ENCODE data around the gene TAOK1. TPM values are rescaled to one million over a fixed set of nuclear protein-coding genes. Genes with fewer than 3 reads are reported as not detected.
A peak's percentile ranks its signal among the peaks of the same experiment; 100 is the strongest.

The TAOK1 gene
- total RNA-seq, 1 donor from 2014 or later = 41.9 TPM

DNA sequence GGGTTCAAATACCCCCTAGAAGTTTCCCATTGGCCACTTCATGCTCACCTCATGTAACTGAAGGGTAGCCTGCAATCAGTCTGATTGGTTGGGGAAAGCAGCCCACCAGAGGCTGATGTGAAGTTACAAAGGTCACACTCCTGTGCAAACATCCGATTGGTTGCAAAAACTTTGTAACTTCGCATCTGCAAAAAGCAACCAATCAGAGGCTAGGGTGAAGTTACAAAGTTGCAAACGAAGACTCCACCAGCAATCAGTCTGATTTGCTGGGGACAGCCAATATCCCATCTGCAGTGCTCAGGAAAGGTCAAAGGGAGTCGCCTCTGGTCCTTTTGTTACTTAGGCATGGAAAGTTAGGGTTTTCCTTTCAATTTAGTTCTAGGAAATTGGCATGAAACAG, 40.1 kb downstream of the TAOK1 start:
- intact Hi-C loops (cut with micrococcal nuclease) = no loop called here
- H3K9me3 Mint-ChIP-seq = no peaks in the 10 kb centered on the region
- DNase-seq (ENCODE audit: low spot score) = no peak
- H3K27me3 Mint-ChIP-seq (ENCODE audit: low read depth) = no peaks in the 10 kb centered on the region
- H3K36me3 Mint-ChIP-seq (ENCODE audit: low read depth) = peaks cover 23% of the 10 kb centered on the region
- H3K4me1 Mint-ChIP-seq (ENCODE audit: low read depth) = peaks cover 10% of the 10 kb centered on the region
- no peak overlapping the region for H3K4me3 Mint-ChIP-seq (ENCODE audit: low read depth)
- H3K27ac Mint-ChIP-seq = no peak overlapping the region

DNA sequence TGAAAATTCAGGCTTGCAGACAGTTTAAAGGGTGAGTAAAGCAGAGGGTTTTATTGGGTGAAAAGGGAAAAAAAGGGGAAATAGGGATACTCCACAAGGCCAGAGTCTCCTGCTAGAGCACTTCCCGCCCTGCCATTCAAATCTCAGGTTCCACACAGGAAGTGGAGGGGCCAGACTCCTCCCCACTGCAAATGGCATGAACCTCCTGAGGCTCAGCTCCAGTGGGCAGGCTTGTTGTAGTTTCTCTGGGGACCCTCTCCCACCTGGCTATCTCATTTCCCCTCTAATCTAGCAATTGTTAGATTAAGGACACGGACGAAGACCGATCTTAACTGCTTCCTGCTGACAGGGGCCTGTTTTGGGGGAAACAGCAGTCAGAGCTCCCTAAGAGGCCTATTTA, 43.4 kb downstream of the TAOK1 start:
- Mint-ChIP-seq H3K4me3 (ENCODE audit: low read depth) (no peak overlapping the region), H3K36me3 (ENCODE audit: low read depth) (peaks cover 11% of the 10 kb centered on the region), H3K27me3 (ENCODE audit: low read depth) (no peaks in the 10 kb centered on the region), H3K4me1 (ENCODE audit: low read depth) (peaks cover 6% of the 10 kb centered on the region), H3K27ac (peak overlapping the region; percentile 55), H3K9me3 (no peaks in the 10 kb centered on the region)
- intact Hi-C loops (cut with micrococcal nuclease) = no loop called here
- DNase-seq (ENCODE audit: low spot score) = no peak

DNA sequence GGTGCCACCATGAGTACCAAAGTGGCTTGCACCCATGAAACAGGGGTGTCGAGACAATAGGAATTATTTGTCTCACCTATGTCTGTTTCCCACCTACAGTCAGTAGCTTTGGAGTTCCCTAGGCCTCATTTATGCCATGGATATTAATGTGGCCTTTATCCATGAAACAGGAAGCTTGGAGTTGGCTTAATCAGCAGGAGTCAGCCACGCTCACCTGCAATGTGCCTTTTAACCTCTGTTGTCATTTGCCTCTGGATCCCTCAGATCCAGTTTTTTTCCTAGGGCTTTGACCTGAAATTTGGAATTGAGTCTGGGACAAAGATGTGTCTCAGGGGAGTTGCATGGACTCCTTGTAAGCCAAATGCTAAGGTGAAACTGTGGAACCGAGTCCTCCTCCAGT, 44.4 kb downstream of the TAOK1 start:
- no peak for DNase-seq (ENCODE audit: low spot score)
- intact Hi-C loops (cut with micrococcal nuclease) = no loop called here
- Mint-ChIP-seq H3K4me1 (ENCODE audit: low read depth) (peaks cover 4% of the 10 kb centered on the region), H3K27ac (no peak overlapping the region), H3K9me3 (no peaks in the 10 kb centered on the region), H3K27me3 (ENCODE audit: low read depth) (no peaks in the 10 kb centered on the region), H3K4me3 (ENCODE audit: low read depth) (no peak overlapping the region), H3K36me3 (ENCODE audit: low read depth) (peaks cover 11% of the 10 kb centered on the region)

DNA sequence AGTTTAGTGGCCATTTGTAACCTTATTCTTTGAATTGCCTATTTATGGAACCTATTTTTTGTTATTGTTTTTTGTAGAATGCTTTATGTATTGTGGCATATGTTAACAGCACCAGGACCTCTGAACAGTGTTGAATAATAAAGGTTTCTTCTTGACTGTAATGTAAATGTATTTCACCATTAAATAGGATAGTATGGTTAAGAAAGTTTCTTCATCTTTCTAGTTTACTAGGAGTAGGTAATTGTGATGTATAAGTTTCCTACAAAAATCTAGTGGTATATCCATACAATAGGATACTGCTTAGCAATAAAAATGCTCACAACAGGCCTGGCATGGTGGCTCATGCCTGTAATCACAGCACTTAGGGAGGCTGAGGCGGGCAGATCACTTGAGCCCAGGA, 52.3 kb downstream of the TAOK1 start:
- peaks cover 26% of the 10 kb centered on the region for H3K4me1 Mint-ChIP-seq (ENCODE audit: low read depth)
- intact Hi-C loops (cut with micrococcal nuclease) = no loop called here

DNA sequence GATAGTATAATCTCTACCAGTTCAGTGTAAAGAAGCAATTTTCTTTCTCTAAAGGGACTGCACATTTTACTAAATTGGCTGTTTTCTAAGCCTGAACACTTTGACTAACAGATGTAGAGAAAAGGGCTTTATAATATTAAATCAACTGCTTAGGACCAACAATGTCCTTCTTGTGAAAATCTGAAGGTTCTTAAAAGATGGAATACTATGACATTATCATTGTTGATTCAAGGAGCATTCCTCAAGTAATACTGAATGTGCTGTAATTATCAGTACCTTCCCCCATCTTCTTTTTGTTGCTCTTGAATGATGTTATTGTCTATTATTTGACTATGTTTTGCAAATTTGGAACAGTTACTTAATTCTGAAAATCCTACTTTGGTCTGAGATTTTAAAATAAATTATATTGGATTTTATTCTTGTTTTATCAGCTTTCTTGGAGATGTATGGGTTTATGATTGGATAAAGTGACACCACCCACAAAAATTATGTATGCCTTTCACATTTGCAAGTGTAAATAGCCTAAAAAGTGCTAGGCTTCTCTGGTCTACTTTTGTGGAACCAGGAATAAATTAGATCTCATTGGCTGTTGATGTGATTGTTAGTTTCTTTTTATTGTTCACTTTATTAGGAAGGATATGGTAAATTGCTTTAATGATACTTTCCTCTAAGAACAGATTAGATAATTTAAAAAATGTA, 53.0 kb downstream of the TAOK1 start:
- no peaks in the 10 kb centered on the region for H3K27me3 Mint-ChIP-seq (ENCODE audit: low read depth)
- H3K9me3 Mint-ChIP-seq = no peaks in the 10 kb centered on the region
- no peak overlapping the region for H3K27ac Mint-ChIP-seq
- DNase-seq (ENCODE audit: low spot score) = no peak
- H3K36me3 Mint-ChIP-seq (ENCODE audit: low read depth) = peaks cover 23% of the 10 kb centered on the region
- peaks cover 30% of the 10 kb centered on the region for H3K4me1 Mint-ChIP-seq (ENCODE audit: low read depth)
- H3K4me3 Mint-ChIP-seq (ENCODE audit: low read depth) = no peak overlapping the region
- intact Hi-C loops (cut with micrococcal nuclease) = no loop called here

More for the DNA sequence above, 52.3 kb downstream of the TAOK1 start:
- Mint-ChIP-seq H3K27me3 (ENCODE audit: low read depth) (no peaks in the 10 kb centered on the region), H3K36me3 (ENCODE audit: low read depth) (peaks cover 23% of the 10 kb centered on the region), H3K27ac (no peak overlapping the region), H3K9me3 (no peaks in the 10 kb centered on the region), H3K4me3 (ENCODE audit: low read depth) (no peak overlapping the region)
- DNase-seq (ENCODE audit: low spot score) = no peak

DNA sequence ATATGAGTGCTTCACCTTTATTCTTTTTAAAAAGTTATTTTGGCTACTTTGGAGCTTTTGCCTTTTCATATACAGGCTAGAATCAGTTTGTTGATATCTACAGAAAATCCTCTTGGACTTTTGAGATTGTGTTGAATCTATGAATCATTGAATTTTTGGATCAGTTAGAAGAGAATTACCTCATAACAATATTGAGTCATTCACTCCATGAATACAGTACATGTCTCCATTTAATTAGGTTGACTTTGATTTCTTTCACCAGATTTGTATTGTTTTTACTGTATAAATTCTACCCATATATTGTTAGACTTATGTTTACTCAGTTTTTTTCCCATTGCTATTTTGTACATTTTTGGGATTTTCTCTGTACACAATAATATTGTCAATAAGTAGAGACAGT, 54.4 kb downstream of the TAOK1 start:
- peaks cover 23% of the 10 kb centered on the region for H3K36me3 Mint-ChIP-seq (ENCODE audit: low read depth)
- intact Hi-C loops (cut with micrococcal nuclease) = no loop called here
- H3K4me1 Mint-ChIP-seq (ENCODE audit: low read depth) = peaks cover 34% of the 10 kb centered on the region
- no peak for DNase-seq (ENCODE audit: low spot score)
- H3K27me3 Mint-ChIP-seq (ENCODE audit: low read depth) = no peaks in the 10 kb centered on the region
- H3K27ac Mint-ChIP-seq = no peak overlapping the region
- H3K4me3 Mint-ChIP-seq (ENCODE audit: low read depth) = no peak overlapping the region
- no peaks in the 10 kb centered on the region for H3K9me3 Mint-ChIP-seq

DNA sequence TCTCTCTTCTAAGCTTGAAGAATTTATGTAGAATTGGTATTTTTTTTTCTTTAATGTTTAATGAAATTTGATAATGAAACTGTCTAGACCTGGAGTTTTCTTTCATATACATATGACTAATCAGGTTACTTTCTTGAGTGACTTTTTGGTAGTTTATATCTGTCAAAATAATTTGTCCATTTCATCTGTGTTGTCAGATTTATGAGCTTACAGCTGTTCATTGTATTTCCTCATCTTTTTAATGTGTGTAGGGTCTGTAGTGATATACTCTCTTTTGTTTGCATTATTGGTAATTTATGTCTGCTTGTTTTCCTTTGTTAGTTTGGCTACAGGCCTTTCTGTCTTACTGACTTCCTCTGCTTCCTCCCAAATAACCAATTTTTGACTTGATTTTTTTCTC, 55.7 kb downstream of the TAOK1 start:
- intact Hi-C loops (cut with micrococcal nuclease) = no loop called here
- peaks cover 33% of the 10 kb centered on the region for H3K4me1 Mint-ChIP-seq (ENCODE audit: low read depth)
- DNase-seq (ENCODE audit: low spot score) = no peak
- no peak overlapping the region for H3K27ac Mint-ChIP-seq
- no peaks in the 10 kb centered on the region for H3K9me3 Mint-ChIP-seq
- H3K4me3 Mint-ChIP-seq (ENCODE audit: low read depth) = no peak overlapping the region
- peaks cover 20% of the 10 kb centered on the region for H3K36me3 Mint-ChIP-seq (ENCODE audit: low read depth)
- no peaks in the 10 kb centered on the region for H3K27me3 Mint-ChIP-seq (ENCODE audit: low read depth)

DNA sequence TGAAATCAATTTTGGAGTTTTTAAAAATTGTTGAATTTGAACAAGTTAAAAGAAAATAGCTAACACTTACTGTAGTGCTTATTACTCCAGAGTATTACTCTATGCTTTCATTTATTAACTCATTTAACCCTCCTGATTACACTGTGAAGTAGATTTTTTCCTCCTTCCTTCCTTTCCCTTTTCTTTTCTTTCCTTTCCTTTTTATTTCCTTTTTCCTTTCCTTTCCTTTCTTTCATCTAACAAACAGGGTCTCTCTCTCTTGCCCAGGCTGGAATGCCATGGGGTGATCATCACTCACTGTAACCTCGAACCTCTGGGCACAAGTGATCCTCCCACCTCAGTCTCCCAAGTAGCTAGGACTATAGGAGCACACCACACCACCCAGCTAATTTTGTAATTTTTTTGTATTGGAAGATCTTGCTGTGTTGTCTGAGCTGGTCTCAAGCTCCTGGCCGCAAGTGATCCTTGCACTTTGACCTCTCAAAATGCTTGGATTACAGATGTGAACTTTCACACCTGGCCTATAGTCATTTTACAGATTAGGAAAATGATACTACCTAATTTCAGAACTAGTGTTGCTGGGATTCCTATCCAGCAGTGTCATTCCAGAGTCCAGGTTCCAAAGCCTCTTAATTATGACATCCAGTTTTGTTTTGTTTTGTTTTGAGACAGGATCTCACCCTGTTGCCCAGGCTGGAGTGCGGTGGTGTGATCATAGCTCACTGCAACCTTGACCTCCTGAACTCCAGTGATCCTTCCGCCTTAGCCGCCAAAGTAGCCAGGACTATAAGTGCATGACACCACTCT, 59.9 kb downstream of the TAOK1 start:
- peak overlapping the region; percentile 9 for H3K27ac Mint-ChIP-seq
- H3K27me3 Mint-ChIP-seq (ENCODE audit: low read depth) = no peaks in the 10 kb centered on the region
- intact Hi-C loops (cut with micrococcal nuclease) = no loop called here
- H3K4me1 Mint-ChIP-seq (ENCODE audit: low read depth) = peaks cover 29% of the 10 kb centered on the region
- H3K36me3 Mint-ChIP-seq (ENCODE audit: low read depth) = peaks cover 39% of the 10 kb centered on the region
- H3K4me3 Mint-ChIP-seq (ENCODE audit: low read depth) = no peak overlapping the region
- H3K9me3 Mint-ChIP-seq = no peaks in the 10 kb centered on the region
- DNase-seq (ENCODE audit: low spot score) = no peak

DNA sequence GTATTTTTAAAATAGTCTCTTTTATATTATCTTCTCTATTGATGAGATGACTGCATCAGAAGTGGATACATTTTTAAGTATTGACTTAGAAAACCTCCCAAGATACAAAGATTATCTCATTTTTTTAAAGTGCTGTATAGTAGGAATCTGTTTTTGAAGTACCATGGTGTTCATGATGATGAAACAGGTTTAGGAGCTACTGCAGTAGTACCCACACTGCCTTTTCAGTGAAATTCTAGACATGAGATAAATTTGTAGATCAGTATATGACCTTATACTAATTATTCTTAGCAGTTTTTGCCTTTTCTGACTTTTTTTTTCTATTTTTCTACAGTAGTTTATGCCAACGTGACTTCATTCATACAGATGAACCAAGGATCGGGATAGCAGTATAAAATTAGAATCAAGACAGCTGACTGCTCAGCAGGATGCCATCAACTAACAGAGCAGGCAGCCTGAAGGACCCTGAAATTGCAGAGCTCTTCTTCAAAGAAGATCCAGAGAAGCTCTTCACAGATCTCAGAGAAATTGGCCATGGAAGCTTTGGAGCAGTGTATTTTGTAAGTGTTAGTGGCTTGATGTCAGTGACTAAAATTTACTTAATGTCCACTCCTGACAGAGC, 61.1 kb downstream of the TAOK1 start:
- Mint-ChIP-seq H3K27ac (no peak overlapping the region), H3K4me3 (ENCODE audit: low read depth) (no peak overlapping the region), H3K36me3 (ENCODE audit: low read depth) (peaks cover 48% of the 10 kb centered on the region), H3K4me1 (ENCODE audit: low read depth) (peaks cover 19% of the 10 kb centered on the region), H3K27me3 (ENCODE audit: low read depth) (no peaks in the 10 kb centered on the region), H3K9me3 (no peaks in the 10 kb centered on the region)
- no peak for DNase-seq (ENCODE audit: low spot score)
- intact Hi-C loops (cut with micrococcal nuclease) = no loop called here

DNA sequence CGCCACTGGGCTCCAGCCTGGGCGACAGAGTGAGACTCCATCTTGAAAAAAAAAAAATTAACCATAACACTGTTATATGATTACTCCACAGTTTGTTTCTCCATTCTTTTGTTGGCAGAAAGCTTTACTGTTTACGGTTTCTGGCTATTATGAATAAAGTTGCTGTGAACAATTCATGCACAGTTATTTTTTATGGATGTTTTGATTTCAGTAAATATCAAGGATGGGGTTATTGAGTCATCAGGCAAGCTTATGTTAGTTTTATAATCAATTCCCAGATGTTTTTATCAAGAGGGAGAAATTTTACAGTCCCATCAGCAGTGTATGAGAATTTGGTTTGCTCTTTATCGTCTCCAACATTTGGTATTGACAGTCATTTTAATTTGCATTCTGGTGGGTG, 67.9 kb downstream of the TAOK1 start:
- Mint-ChIP-seq H3K27me3 (ENCODE audit: low read depth) (no peaks in the 10 kb centered on the region), H3K9me3 (no peaks in the 10 kb centered on the region), H3K4me1 (ENCODE audit: low read depth) (peaks cover 15% of the 10 kb centered on the region), H3K4me3 (ENCODE audit: low read depth) (no peak overlapping the region), H3K27ac (no peak overlapping the region), H3K36me3 (ENCODE audit: low read depth) (peaks cover 52% of the 10 kb centered on the region)
- intact Hi-C loops (cut with micrococcal nuclease) = no loop called here
- no peak for DNase-seq (ENCODE audit: low spot score)

DNA sequence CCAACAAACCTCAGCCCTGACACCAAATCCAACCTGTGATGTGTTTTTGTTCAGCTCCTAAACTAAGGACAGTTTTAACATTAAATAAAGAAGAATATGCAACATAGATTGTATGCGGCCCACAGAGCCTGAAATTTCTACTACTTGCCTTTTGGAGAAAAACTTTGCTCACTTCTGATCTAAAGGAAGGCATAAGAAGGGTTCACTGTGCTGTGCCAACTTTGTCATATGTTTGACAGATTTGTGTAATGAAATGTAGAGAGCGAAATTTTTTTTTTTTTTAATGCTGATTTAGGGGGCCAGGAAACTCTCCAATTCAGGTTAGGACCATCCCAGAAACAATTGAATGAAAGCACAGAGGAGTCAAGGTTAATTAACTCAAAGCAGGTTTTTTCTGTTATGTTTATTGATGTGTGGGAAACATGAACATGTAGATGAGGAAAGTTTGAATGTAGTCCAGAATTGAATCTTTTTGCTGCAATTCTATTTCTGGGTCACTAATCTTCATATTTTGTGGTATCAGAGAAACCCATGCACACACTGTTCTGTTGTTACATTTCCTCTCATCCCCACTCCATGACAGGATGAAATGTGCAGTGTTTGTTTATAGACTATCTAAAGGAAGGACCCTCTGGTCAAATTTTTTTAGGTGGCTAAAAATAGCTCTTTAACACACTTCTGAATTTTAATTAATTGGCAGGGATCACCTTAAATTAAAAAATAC, 71.5 kb downstream of the TAOK1 start:
- H3K27ac Mint-ChIP-seq = no peak overlapping the region

DNA sequence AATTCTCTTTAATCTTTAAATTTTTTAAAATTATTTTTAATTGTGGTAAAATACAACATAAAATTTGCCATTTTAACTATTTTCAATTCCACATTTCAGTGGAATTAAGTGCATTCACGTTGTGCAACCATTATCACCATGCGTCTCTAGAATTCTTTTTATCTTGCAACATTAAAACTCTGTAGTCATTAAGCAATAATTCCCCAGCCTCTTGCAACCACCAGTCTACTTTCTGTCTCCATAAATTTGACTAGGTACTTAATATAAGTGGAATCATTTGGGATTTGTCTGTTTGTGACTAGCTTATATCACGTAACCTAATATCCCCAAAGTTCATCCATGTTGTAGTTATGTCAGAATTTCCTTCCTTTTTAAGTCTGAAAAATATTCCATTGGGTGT, 79.1 kb downstream of the TAOK1 start:
- no peaks in the 10 kb centered on the region for H3K27me3 Mint-ChIP-seq (ENCODE audit: low read depth)
- H3K4me3 Mint-ChIP-seq (ENCODE audit: low read depth) = no peak overlapping the region
- no peak for DNase-seq (ENCODE audit: low spot score)
- H3K4me1 Mint-ChIP-seq (ENCODE audit: low read depth) = peaks cover 2% of the 10 kb centered on the region
- H3K36me3 Mint-ChIP-seq (ENCODE audit: low read depth) = peaks cover 47% of the 10 kb centered on the region
- H3K9me3 Mint-ChIP-seq = no peaks in the 10 kb centered on the region
- intact Hi-C loops (cut with micrococcal nuclease) = no loop called here
- H3K27ac Mint-ChIP-seq = no peak overlapping the region

More for the DNA sequence above, 71.5 kb downstream of the TAOK1 start:
- Mint-ChIP-seq H3K4me1 (ENCODE audit: low read depth) (peaks cover 14% of the 10 kb centered on the region), H3K4me3 (ENCODE audit: low read depth) (no peak overlapping the region), H3K27me3 (ENCODE audit: low read depth) (no peaks in the 10 kb centered on the region), H3K9me3 (no peaks in the 10 kb centered on the region), H3K36me3 (ENCODE audit: low read depth) (peaks cover 50% of the 10 kb centered on the region)
- DNase-seq (ENCODE audit: low spot score) = no peak
- intact Hi-C loops (cut with micrococcal nuclease) = no loop called here
